ENCODE measurements around the gene LUM.

DNA sequence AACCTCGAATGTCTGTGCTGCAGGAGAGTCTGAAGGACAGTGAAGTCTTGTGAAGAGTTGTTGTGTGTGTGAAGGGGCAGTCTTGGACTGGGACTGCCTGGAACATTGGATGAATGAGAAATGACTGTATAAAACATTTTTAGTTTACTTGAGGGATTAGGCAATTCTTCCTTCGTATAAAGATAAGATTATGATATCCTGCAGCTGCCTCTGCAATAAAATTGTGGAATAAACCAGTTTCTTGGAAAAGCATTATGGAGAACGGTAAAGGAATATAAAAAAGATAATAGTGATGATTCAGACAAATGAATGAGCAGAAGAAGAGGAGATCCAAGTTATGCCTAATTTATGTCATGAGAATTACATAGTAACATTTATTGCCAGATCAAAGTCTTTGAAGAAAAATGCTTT is 30.9 kb upstream of the LUM start:
- TF ChIP-seq, protein P1, sequence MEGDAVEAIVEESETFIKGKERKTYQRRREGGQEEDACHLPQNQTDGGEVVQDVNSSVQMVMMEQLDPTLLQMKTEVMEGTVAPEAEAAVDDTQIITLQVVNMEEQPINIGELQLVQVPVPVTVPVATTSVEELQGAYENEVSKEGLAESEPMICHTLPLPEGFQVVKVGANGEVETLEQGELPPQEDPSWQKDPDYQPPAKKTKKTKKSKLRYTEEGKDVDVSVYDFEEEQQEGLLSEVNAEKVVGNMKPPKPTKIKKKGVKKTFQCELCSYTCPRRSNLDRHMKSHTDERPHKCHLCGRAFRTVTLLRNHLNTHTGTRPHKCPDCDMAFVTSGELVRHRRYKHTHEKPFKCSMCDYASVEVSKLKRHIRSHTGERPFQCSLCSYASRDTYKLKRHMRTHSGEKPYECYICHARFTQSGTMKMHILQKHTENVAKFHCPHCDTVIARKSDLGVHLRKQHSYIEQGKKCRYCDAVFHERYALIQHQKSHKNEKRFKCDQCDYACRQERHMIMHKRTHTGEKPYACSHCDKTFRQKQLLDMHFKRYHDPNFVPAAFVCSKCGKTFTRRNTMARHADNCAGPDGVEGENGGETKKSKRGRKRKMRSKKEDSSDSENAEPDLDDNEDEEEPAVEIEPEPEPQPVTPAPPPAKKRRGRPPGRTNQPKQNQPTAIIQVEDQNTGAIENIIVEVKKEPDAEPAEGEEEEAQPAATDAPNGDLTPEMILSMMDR (IDR thresholded peaks at IDR 0.05), result no peak
- TF ChIP-seq POLR2A (IDR thresholded peaks at IDR 0.05) (no peak), POLR2AphosphoS5 (IDR thresholded peaks at IDR 0.05) (no peak)
